T-helper 17 cell (primary cell): ENCODE data around the gene GMNN. TPM values are rescaled to one million over a fixed set of nuclear protein-coding genes. Genes with fewer than 3 reads are reported as not detected.
"Not testable (repeated sequence)": the region's sequence is repeated elsewhere in the genome, so short reads cannot be mapped to it uniquely, and the experiment has no call there.

Source experiments
- ATAC-seq: fragments of 150-1000 bp; cut with Tn5 transposase; 2 replicates; pipeline ENCODE4 v1.10.0; 2021; ENCODE audit warnings: mild to moderate bottlenecking, moderate library complexity
- DNase-seq, 3 donors: peaks; one replicate each; pipeline versions ENCODE4 v3.0.0 to v3.0.0-alpha.2; 2020 to 2021
- H3K9me3 ChIP-seq: one replicate; pipeline ENCODE4 v1.7.0; 2013; ENCODE audit warnings: low read length, mild to moderate bottlenecking; ENCODE audit not compliant: control insufficient read depth, poor library complexity, severe bottlenecking
- H3K27ac Mint-ChIP-seq: one replicate; pipeline ENCODE4 v1.8.0; 2022; ENCODE audit warnings: mild to moderate bottlenecking, moderate library complexity, mixed read lengths
- H3K27me3 Mint-ChIP-seq: one replicate; pipeline ENCODE4 v1.8.0; 2022; ENCODE audit warnings: mixed read lengths
- H3K36me3 Mint-ChIP-seq: one replicate; pipeline ENCODE4 v1.8.0; 2022; ENCODE audit warnings: low read depth, mixed read lengths
- H3K4me1 Mint-ChIP-seq: one replicate; pipeline ENCODE4 v1.8.0; 2022; ENCODE audit warnings: mild to moderate bottlenecking, mixed read lengths
- H3K4me3 Mint-ChIP-seq: one replicate; pipeline ENCODE4 v1.8.0; 2022; ENCODE audit warnings: mild to moderate bottlenecking, moderate library complexity, mixed read lengths
- total RNA-seq, 4 donors: library from RNA in 2 of 4; stranded (reverse) in 2 of 4; gene quantifications; one replicate each; pipeline ENCODE4 v1.2.3 and lab custom pipeline; 2022 to 2026

GMNN gene
- total RNA-seq (10 to 100 TPM; 11.7 to 15.3 TPM), total RNA-seq (lab: John Stamatoyannopoulos, UW) (7.0 to 15.2 reads per million in 2 donors)

GRCh38 chr6:24774696-24775519 lies at the start of gene GMNN:
GMNN (plus strand) TSS chr6:24774937; CDS start chr6:24777247, 2,310 bp downstream.
- Mint-ChIP-seq H3K4me3 (peak within 1 kb of the TSS; percentile 97), H3K36me3 (no peaks in the 10 kb centered on the region), H3K27me3 (no peaks in the 10 kb centered on the region), H3K27ac (peak within 1 kb of the TSS; percentile 86), H3K4me1 (peaks cover 19% of the 10 kb centered on the region)
- peak; percentile 93 for ATAC-seq
- peak; percentile 95 to 99 (median 97) for DNase-seq
- H3K9me3 ChIP-seq: no peaks in the 10 kb centered on the region

GRCh38 chr6:24730653-24731052 lies 44.1 kb upstream of the GMNN start:
- H3K4me1 Mint-ChIP-seq, H3K9me3 ChIP-seq, H3K27ac Mint-ChIP-seq, DNase-seq, H3K4me3 Mint-ChIP-seq, ATAC-seq, H3K36me3 Mint-ChIP-seq: not testable (repeated sequence)
- peaks cover 18% of the 10 kb centered on the region for H3K27me3 Mint-ChIP-seq

- not testable (repeated sequence) for ATAC-seq, H3K4me3 Mint-ChIP-seq, H3K36me3 Mint-ChIP-seq, H3K27ac Mint-ChIP-seq, H3K4me1 Mint-ChIP-seq, H3K9me3 ChIP-seq, DNase-seq
- peaks cover 18% of the 10 kb centered on the region for H3K27me3 Mint-ChIP-seq
These were observed 43.1 kb upstream of the GMNN start for GRCh38 chr6:24731456-24732134.

DNA sequence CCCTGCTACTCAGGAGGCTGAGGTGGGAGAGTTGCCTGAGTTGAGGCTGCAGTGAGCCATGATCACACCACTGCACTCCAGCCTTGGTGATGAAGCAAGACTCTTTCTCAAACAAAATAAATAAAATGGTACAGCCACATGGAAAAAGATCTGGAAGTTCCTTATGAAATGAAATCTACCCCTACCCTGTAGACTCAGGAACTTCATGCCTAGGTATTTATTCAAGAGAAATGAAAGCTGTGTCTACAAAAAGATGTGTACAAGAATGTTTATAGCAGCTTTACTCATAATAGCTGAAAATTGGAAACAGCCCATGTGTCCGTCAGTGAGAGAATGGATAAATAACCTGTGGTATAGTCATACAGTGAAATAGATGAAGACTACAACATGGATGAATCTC lies 40.6 kb upstream of the GMNN start:
- Mint-ChIP-seq H3K4me1 (peaks cover 5% of the 10 kb centered on the region), H3K4me3 (no peak overlapping the region), H3K27me3 (peaks cover 18% of the 10 kb centered on the region), H3K36me3 (peaks cover 8% of the 10 kb centered on the region), H3K27ac (no peak overlapping the region)
- ATAC-seq: no peak
- no peak for DNase-seq
- peaks cover 3% of the 10 kb centered on the region for H3K9me3 ChIP-seq

DNA sequence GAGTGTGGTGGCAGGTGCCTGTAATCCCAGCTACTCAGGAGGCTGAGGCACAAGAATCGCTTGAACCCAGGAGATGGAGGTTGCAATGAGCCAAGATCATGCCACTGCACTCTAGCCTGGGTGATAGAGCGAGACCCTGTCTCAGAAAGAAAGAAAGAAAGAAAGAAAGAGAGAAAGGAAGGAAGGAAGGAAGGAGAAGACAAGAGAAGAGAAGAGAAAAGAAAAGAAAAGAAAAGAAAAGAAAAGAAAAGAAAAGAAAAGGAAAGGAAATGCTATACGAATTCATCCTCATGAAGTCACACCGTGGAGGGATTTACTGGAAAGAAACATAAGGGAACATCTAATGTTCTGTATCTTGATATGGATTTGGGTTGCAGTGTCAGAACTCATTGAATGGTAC lies 40.0 kb upstream of the GMNN start:
- peaks cover 18% of the 10 kb centered on the region for H3K27me3 Mint-ChIP-seq
- DNase-seq, ATAC-seq, H3K36me3 Mint-ChIP-seq, H3K4me3 Mint-ChIP-seq, H3K9me3 ChIP-seq, H3K27ac Mint-ChIP-seq, H3K4me1 Mint-ChIP-seq: not testable (repeated sequence)

- DNase-seq (no peak), ATAC-seq (no peak)
- no peaks in the 10 kb centered on the region for H3K9me3 ChIP-seq
- H3K4me3 Mint-ChIP-seq: no peak overlapping the region
- no peak overlapping the region for H3K27ac Mint-ChIP-seq
- no peaks in the 10 kb centered on the region for H3K36me3 Mint-ChIP-seq
- H3K27me3 Mint-ChIP-seq: peaks cover 18% of the 10 kb centered on the region
- H3K4me1 Mint-ChIP-seq: peaks cover 5% of the 10 kb centered on the region
These were observed 36.0 kb upstream of the GMNN start for GRCh38 chr6:24738741-24739140.

DNA sequence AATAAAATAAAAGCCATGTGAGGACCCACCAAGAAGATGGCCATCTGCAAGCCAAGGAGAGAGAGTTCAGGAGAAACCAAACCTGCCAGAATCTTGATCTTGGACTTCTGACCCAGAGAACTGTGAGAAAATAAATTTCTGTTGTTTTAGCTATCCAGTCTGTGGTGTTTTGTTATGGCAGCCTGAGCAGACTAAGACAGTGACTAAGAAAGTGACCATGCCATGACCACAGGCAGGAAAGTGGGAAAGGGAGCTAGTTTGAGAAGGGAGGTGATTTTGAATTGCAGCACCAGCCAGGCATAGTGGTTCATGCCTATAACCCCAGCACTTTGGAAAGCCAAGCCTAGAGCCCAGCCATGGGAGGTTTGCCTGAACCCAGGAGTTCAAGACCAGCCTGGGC lies 33.9 kb upstream of the GMNN start:
- no peak for DNase-seq
- Mint-ChIP-seq H3K36me3 (peaks cover 3% of the 10 kb centered on the region), H3K4me1 (peaks cover 6% of the 10 kb centered on the region), H3K4me3 (no peak overlapping the region), H3K27ac (no peak overlapping the region), H3K27me3 (peaks cover 4% of the 10 kb centered on the region)
- no peaks in the 10 kb centered on the region for H3K9me3 ChIP-seq
- ATAC-seq: no peak

GRCh38 chr6:24742216-24742738 lies 32.5 kb upstream of the GMNN start:
- H3K27me3 Mint-ChIP-seq: no peaks in the 10 kb centered on the region

DNA sequence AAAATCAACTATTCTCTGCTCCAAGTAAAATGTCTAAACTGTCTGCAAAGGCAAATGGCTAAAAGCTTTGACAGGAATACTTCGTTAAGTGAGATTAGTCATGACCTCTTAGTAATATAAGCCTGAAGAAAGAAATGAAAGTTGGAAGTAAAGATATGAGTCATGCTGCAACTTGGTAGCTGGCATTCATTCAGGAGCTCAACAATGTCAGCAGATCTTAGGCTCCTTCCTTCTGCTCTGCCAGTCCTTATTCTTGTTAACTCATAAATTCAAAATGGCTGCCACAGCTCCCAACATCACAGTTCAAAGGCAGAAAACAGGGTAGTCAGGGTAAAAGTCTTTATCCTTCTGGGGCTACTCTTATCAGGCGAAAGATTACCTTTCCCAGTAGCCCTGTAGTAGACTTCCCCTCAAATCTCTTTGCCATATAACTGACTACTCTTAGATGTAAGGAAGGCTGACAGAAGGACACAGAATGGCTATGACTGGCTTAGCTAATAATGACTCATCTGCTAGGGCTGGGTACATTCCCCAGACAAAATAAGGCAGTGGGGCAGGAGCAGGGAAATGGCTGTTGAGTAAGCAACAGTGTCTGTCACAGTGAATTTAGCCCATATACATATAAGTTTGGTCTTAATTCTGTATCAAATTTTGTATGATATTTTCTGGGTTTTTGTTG lies 31.3 kb upstream of the GMNN start:
- H3K9me3 ChIP-seq: no peaks in the 10 kb centered on the region
- Mint-ChIP-seq H3K27ac (no peak overlapping the region), H3K36me3 (peaks cover 3% of the 10 kb centered on the region), H3K4me1 (peaks cover 2% of the 10 kb centered on the region), H3K27me3 (no peaks in the 10 kb centered on the region), H3K4me3 (no peak overlapping the region)
- ATAC-seq (peak; percentile 40), DNase-seq (no peak)

More at GRCh38 chr6:24742216-24742738, 32.5 kb upstream of the GMNN start:
- H3K9me3 ChIP-seq: no peaks in the 10 kb centered on the region
- no peak overlapping the region for H3K4me3 Mint-ChIP-seq
- H3K27ac Mint-ChIP-seq: no peak overlapping the region
- DNase-seq (no peak), ATAC-seq (no peak)
- H3K36me3 Mint-ChIP-seq: peaks cover 3% of the 10 kb centered on the region
- peaks cover 2% of the 10 kb centered on the region for H3K4me1 Mint-ChIP-seq

DNA sequence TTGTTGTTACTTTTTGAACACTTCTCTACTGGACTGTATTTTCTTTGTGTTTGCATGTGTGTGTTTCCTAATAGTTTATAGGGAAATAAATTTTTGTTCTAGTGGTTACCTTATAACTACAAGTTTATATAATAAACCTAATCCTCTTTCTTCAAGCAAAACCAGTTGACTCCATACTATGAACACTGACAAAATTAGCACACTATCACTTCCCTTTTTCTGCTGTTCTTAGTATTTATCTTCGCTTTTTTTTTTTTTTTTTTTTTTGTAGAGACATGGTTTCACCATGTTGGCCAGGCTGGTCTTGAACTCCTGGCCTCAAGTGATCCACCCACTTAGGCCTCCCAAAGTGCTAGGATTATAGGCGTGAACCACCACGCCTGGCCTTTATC lies 30.8 kb upstream of the GMNN start:
- Mint-ChIP-seq H3K4me3 (no peak overlapping the region), H3K27ac (no peak overlapping the region), H3K27me3 (peaks cover 2% of the 10 kb centered on the region), H3K4me1 (peaks cover 3% of the 10 kb centered on the region), H3K36me3 (peaks cover 3% of the 10 kb centered on the region)
- ATAC-seq (no peak), DNase-seq (no peak)
- H3K9me3 ChIP-seq: no peaks in the 10 kb centered on the region

DNA sequence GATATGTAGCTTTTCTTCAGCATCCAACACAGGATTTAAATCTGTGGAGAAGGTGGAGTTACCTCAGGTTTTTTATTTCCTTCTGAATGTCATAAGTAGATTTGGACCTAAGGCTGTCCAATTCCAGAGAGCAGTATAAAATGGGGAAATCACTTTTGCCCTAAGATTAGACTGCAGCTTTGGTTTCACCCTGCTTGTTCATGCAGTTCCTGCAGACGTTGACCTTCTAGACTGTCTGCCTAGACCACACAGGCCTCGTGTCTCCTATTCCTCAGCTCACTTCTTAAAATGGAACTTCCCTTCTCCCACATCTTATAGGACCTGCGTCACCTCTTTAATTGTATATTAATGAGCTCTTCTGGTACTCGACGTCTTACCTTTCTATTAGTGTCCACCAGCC lies 29.8 kb upstream of the GMNN start:
- no peaks in the 10 kb centered on the region for H3K9me3 ChIP-seq
- Mint-ChIP-seq H3K27me3 (peaks cover 7% of the 10 kb centered on the region), H3K27ac (no peak overlapping the region), H3K36me3 (peaks cover 3% of the 10 kb centered on the region), H3K4me3 (no peak overlapping the region), H3K4me1 (peaks cover 8% of the 10 kb centered on the region)
- DNase-seq (no peak), ATAC-seq (no peak)

DNA sequence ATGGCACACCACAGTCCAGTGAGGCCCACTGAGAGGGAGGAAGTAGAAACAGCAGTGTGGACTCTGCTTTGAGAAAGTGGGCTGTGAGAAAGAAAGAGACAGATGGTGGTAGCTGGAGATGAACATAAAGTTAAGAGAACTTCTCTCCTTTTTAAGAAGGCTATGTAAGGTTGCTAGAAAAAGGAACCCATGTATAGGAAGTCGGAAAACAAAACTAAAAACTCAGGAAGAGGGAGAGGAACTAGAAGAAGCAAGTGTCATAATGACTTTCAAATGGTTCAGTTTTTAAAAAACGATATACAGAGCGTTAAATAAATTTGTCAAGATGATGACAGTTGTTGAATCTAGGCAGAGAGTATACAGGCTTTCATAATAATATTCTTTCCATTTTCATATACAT lies 25.4 kb upstream of the GMNN start:
- Mint-ChIP-seq H3K4me3 (no peak overlapping the region), H3K4me1 (peaks cover 8% of the 10 kb centered on the region), H3K27me3 (peaks cover 13% of the 10 kb centered on the region), H3K27ac (no peak overlapping the region), H3K36me3 (peaks cover 8% of the 10 kb centered on the region)
- ATAC-seq (no peak), DNase-seq (no peak)
- no peaks in the 10 kb centered on the region for H3K9me3 ChIP-seq

- peaks cover 13% of the 10 kb centered on the region for H3K27me3 Mint-ChIP-seq
- H3K36me3 Mint-ChIP-seq, H3K9me3 ChIP-seq, H3K4me1 Mint-ChIP-seq, H3K4me3 Mint-ChIP-seq, H3K27ac Mint-ChIP-seq, ATAC-seq, DNase-seq: not testable (repeated sequence)
These were observed 23.9 kb upstream of the GMNN start for GRCh38 chr6:24750878-24751277.
